Activated CD8-positive, alpha-beta T cell treated with anti-CD3 and anti-CD28 coated beads, Interleukin-2, amount 10 ng/mL, durations not matched to agents 7 days and 5 days (primary cell): ENCODE measurements around the gene KAT7. TPM values are rescaled to one million over a fixed set of nuclear protein-coding genes. Genes with fewer than 3 reads are reported as not detected.

Experiments
- ATAC-seq: fragments of 150-1000 bp; cut with Tn5 transposase; one replicate; pipeline ENCODE4 v1.10.0; 2021; ENCODE audit warnings: moderate library complexity
- CTCF ChIA-PET: fragments of 350-600 bp; sonication (Branson Sonifier 250); formaldehyde crosslinking; loops from one replicate; lab custom pipeline; 2021; ENCODE audit warnings: antibody characterized with exemption; lab: Charles Lee
- POLR2A ChIA-PET: fragments of 350-600 bp; sonication (Branson Sonifier 250); formaldehyde crosslinking; loops from one replicate; lab custom pipeline; 2021; ENCODE audit warnings: antibody characterized with exemption; lab: Charles Lee
- DNase-seq: peaks from one replicate; pipeline ENCODE4 v3.0.0-alpha.2; 2020
- H3K27ac Mint-ChIP-seq: one replicate; pipeline ENCODE4 v1.8.0; 2021; ENCODE audit warnings: mild to moderate bottlenecking, mixed read lengths
- H3K27me3 Mint-ChIP-seq: one replicate; pipeline ENCODE4 v1.8.0; 2021; ENCODE audit warnings: low read depth, mixed read lengths
- H3K36me3 Mint-ChIP-seq: one replicate; pipeline ENCODE4 v1.8.0; 2021; ENCODE audit warnings: low read depth, mixed read lengths
- H3K4me1 Mint-ChIP-seq: one replicate; pipeline ENCODE4 v1.8.0; 2021; ENCODE audit warnings: low read depth, mixed read lengths
- H3K4me3 Mint-ChIP-seq: one replicate; pipeline ENCODE4 v1.8.0; 2021; ENCODE audit warnings: mild to moderate bottlenecking, mixed read lengths
- H3K9me3 Mint-ChIP-seq: one replicate; pipeline ENCODE4 v1.8.0; 2022; ENCODE audit warnings: mixed read lengths; ENCODE audit not compliant: insufficient read depth
- total RNA-seq, 2 experiments: library from RNA; stranded (reverse); gene quantifications; one replicate each; pipeline ENCODE4 v1.2.3, GENCODE V29; 2021

Gene KAT7
- total RNA-seq, 2 experiments from 2014 or later = 75.8 to 76.0 TPM

- peaks cover 27% of the 10 kb centered on the region for H3K36me3 Mint-ChIP-seq
- POLR2A ChIA-PET = interaction anchor here (4.1 to 4.8 kb wide), 3 partner anchors 12 to 52 kb away, joined by 21 to 47 read pairs (median 41); partner anchors contain the start of gene SLC35B1
- H3K27me3 Mint-ChIP-seq = peaks cover 7% of the 10 kb centered on the region
- H3K9me3 Mint-ChIP-seq = no peaks in the 10 kb centered on the region
- no peak for DNase-seq
- ATAC-seq = no peak
- peak overlapping the region; percentile 48 for H3K4me3 Mint-ChIP-seq
- peaks cover 68% of the 10 kb centered on the region for H3K4me1 Mint-ChIP-seq
- peak overlapping the region; percentile 65 for H3K27ac Mint-ChIP-seq
- CTCF ChIA-PET = interaction anchor here (1.0 to 7.2 kb wide), 7 partner anchors 12 to 204 kb away, joined by 3 to 57 read pairs (median 3); partner anchors contain the start of gene SLC35B1
Measured at GRCh38 chr17:49760932-49761558, 27.4 kb upstream of the KAT7 start.

- no peak for ATAC-seq
- CTCF ChIA-PET = interaction anchor here (1.3 to 7.2 kb wide), 9 partner anchors 13 to 192 kb away, joined by 3 to 57 read pairs (median 5); partner anchors contain the start of gene SLC35B1
- DNase-seq = no peak
- H3K9me3 Mint-ChIP-seq = no peaks in the 10 kb centered on the region
- peak overlapping the region; percentile 87 for H3K27ac Mint-ChIP-seq
- peaks cover 18% of the 10 kb centered on the region for H3K27me3 Mint-ChIP-seq
- H3K36me3 Mint-ChIP-seq = peaks cover 19% of the 10 kb centered on the region
- H3K4me3 Mint-ChIP-seq = peak overlapping the region; percentile 88
- H3K4me1 Mint-ChIP-seq = peaks cover 57% of the 10 kb centered on the region
- POLR2A ChIA-PET = interaction anchor here (1.4 to 4.8 kb wide), 5 partner anchors 14 to 54 kb away, joined by 3 to 47 read pairs (median 25); partner anchors contain the start of genes KAT7 and SLC35B1
Measured at GRCh38 chr17:49762151-49762941, 26.1 kb upstream of the KAT7 start.

GRCh38 chr17:49763735-49764558 lies 24.5 kb upstream of the KAT7 start, which contains the start of gene FAM117A:
FAM117A (minus strand) TSS chr17:49764131; CDS start chr17:49764087, 44 bp downstream.
- Mint-ChIP-seq H3K27ac (peak within 1 kb of the TSS; percentile 87), H3K36me3 (peaks cover 12% of the 10 kb centered on the region), H3K4me3 (peak within 1 kb of the TSS; percentile 88), H3K27me3 (peaks cover 18% of the 10 kb centered on the region), H3K4me1 (peaks cover 48% of the 10 kb centered on the region), H3K9me3 (no peaks in the 10 kb centered on the region)
- CTCF ChIA-PET = interaction anchor here (0.5 to 7.2 kb wide), 15 partner anchors 8 to 1276 kb away, joined by 3 to 57 read pairs (median 5); partner anchors contain the start of gene SLC35B1
- POLR2A ChIA-PET = interaction anchor here (0.6 to 4.8 kb wide), 13 partner anchors 10 to 210 kb away, joined by 3 to 47 read pairs (median 4); partner anchors contain the start of genes KAT7 and SLC35B1
- peak; percentile 99 for DNase-seq
- peak; percentile 96 for ATAC-seq

GRCh38 chr17:49764559-49765180 lies 23.8 kb upstream of the KAT7 start:
- POLR2A ChIA-PET = interaction anchor here (0.6 to 4.8 kb wide), 13 partner anchors 9 to 211 kb away, joined by 3 to 47 read pairs (median 4); partner anchors contain the start of genes KAT7 and SLC35B1
- H3K36me3 Mint-ChIP-seq = peaks cover 10% of the 10 kb centered on the region

GRCh38 chr17:49766918-49767530 lies 21.5 kb upstream of the KAT7 start:
- no peak overlapping the region for H3K4me3 Mint-ChIP-seq
- H3K27me3 Mint-ChIP-seq = peaks cover 18% of the 10 kb centered on the region
- DNase-seq (no peak), ATAC-seq (no peak)
- CTCF ChIA-PET = interaction anchor here (0.9 to 2.2 kb wide), 4 partner anchors 11 to 59 kb away, joined by 3 to 8 read pairs (median 4); partner anchors contain the start of gene SLC35B1
- H3K36me3 Mint-ChIP-seq = no peaks in the 10 kb centered on the region
- H3K27ac Mint-ChIP-seq = no peak overlapping the region
- no peaks in the 10 kb centered on the region for H3K9me3 Mint-ChIP-seq
- POLR2A ChIA-PET = interaction anchor here (1.4 kb wide), 1 partner anchor 52 kb away, joined by 3 read pairs; no protein-coding TSS in a partner anchor
- peaks cover 20% of the 10 kb centered on the region for H3K4me1 Mint-ChIP-seq

More at GRCh38 chr17:49764559-49765180, 23.8 kb upstream of the KAT7 start:
- CTCF ChIA-PET = interaction anchor here (0.7 to 7.2 kb wide), 10 partner anchors 12 to 1276 kb away, joined by 3 to 57 read pairs (median 6); partner anchors contain the start of gene SLC35B1
- peaks cover 18% of the 10 kb centered on the region for H3K27me3 Mint-ChIP-seq
- ATAC-seq (no peak), DNase-seq (no peak)
- peaks cover 42% of the 10 kb centered on the region for H3K4me1 Mint-ChIP-seq
- peak overlapping the region; percentile 82 for H3K4me3 Mint-ChIP-seq
- H3K27ac Mint-ChIP-seq = peak overlapping the region; percentile 31
- H3K9me3 Mint-ChIP-seq = no peaks in the 10 kb centered on the region

- Mint-ChIP-seq H3K36me3 (no peaks in the 10 kb centered on the region), H3K4me3 (no peak overlapping the region)
- CTCF ChIA-PET = interaction anchor here (1.0 to 2.6 kb wide), 5 partner anchors 15 to 206 kb away, joined by 3 to 12 read pairs (median 3); partner anchors contain the start of gene SLC35B1
Measured at GRCh38 chr17:49775546-49776260, 12.8 kb upstream of the KAT7 start.

GRCh38 chr17:49776551-49777300 lies 11.8 kb upstream of the KAT7 start:
- Mint-ChIP-seq H3K4me3 (no peak overlapping the region), H3K36me3 (no peaks in the 10 kb centered on the region), H3K27me3 (peaks cover 2% of the 10 kb centered on the region), H3K4me1 (peaks cover 7% of the 10 kb centered on the region), H3K9me3 (no peaks in the 10 kb centered on the region), H3K27ac (no peak overlapping the region)
- CTCF ChIA-PET = interaction anchor here (1.0 to 2.6 kb wide), 4 partner anchors 16 to 207 kb away, joined by 3 to 12 read pairs (median 4); partner anchors contain the start of gene SLC35B1
- no peak for ATAC-seq
- POLR2A ChIA-PET = interaction anchor here (1.0 to 1.3 kb wide), 3 partner anchors 11 to 38 kb away, joined by 3 to 11 read pairs (median 7); partner anchors contain the start of genes FAM117A and KAT7
- DNase-seq = no peak

More at GRCh38 chr17:49775546-49776260, 12.8 kb upstream of the KAT7 start:
- Mint-ChIP-seq H3K9me3 (no peaks in the 10 kb centered on the region), H3K4me1 (peaks cover 5% of the 10 kb centered on the region), H3K27ac (no peak overlapping the region), H3K27me3 (peaks cover 2% of the 10 kb centered on the region)
- POLR2A ChIA-PET = interaction anchor here (1.0 to 1.3 kb wide), 3 partner anchors 11 to 37 kb away, joined by 3 to 11 read pairs (median 7); partner anchors contain the start of genes FAM117A and KAT7
- ATAC-seq (no peak), DNase-seq (no peak)

- H3K27me3 Mint-ChIP-seq = peaks cover 2% of the 10 kb centered on the region
- POLR2A ChIA-PET = interaction anchor here (0.5 kb wide), 1 partner anchor 100 kb away, joined by 3 read pairs; no protein-coding TSS in a partner anchor
- H3K9me3 Mint-ChIP-seq = no peaks in the 10 kb centered on the region
- ATAC-seq (no peak), DNase-seq (no peak)
- no peaks in the 10 kb centered on the region for H3K36me3 Mint-ChIP-seq
- CTCF ChIA-PET = interaction anchor here (1.3 to 2.7 kb wide), 5 partner anchors 10 to 208 kb away, joined by 4 to 12 read pairs (median 5); partner anchors contain the start of genes FAM117A, KAT7 and SLC35B1
- H3K4me1 Mint-ChIP-seq = peaks cover 7% of the 10 kb centered on the region
- H3K27ac Mint-ChIP-seq = no peak overlapping the region
- H3K4me3 Mint-ChIP-seq = no peak overlapping the region
Measured at GRCh38 chr17:49777563-49777962, 10.9 kb upstream of the KAT7 start.
